K562 (cell line): ENCODE results near the gene TMEM120A. TPM values are rescaled to one million over a fixed set of nuclear protein-coding genes. Genes with fewer than 3 reads are reported as not detected.

Source experiments
- ATAC-seq: fragments of 200-7000 bp; cut with Tn5 transposase; 3 replicates; pipeline ENCODE4 v1.9.1; 2020; ENCODE audit warnings: moderate library complexity
- BruUV-seq: library from RNA; stranded (reverse); fragments of 400-500 nt; replicated peaks from 2 replicates; lab custom pipeline; 2021; lab: Mats Ljungman, UMichigan
- CTCF ChIA-PET: fragments of 300-600 bp; formaldehyde crosslinking; extraction: SDS; loops from one replicate; lab custom pipeline; 2021; ENCODE audit warnings: low intra/inter-chr PET ratio; lab: Yijun Ruan, JAX
- POLR2A ChIA-PET: fragments of 300-600, 350-650 bp; sonication (Branson Sonifier 250); formaldehyde crosslinking; extraction: SDS; loops from one replicate; lab custom pipeline; 2021; ENCODE audit warnings: antibody characterized with exemption, inconsistent platforms; lab: Yijun Ruan, JAX
- DNase-seq, 4 experiments: peaks; one replicate each; pipeline versions ENCODE4 v3.0.0 to v3.0.0-alpha.2; 2011 to 2018; ENCODE audit warnings: low spot score in 3 of 4, mixed read lengths in 3 of 4; ENCODE audit errors: extremely low read depth in 1 of 4
- FAIRE-seq: peaks from 2 replicates; lab custom pipeline; 2011; peaks lifted over from hg19 to GRCh38; lab: Jason Lieb, UNC
- H2AFZ ChIP-seq: 2 replicates; pipeline ENCODE4 v1.6.0; 2011; ENCODE audit warnings: low read depth, low read length, control low read depth, inconsistent platforms
- H3K27ac ChIP-seq: fragments of 200-600 bp; 3 replicates; pipeline ENCODE4 v1.8.0; 2011; ENCODE audit warnings: low read depth, mild to moderate bottlenecking, control low read depth, inconsistent platforms, low read length, moderate library complexity, mixed read lengths; ENCODE audit errors: extremely low read depth
- H3K27me3 ChIP-seq, 2 experiments: fragments of 300-600 bp in 1 of 2; 2 replicates in 1 of 2; 3 replicates in 1 of 2; pipeline versions ENCODE4 v1.6.0 to v1.8.0; 2011; ENCODE audit warnings: inconsistent platforms in 2 of 2, low read length in 2 of 2, mild to moderate bottlenecking in 1 of 2, mixed read lengths in 1 of 2, moderate library complexity in 1 of 2; ENCODE audit not compliant: control insufficient read depth in 2 of 2, insufficient read depth in 2 of 2
- H3K36me3 ChIP-seq: fragments of 300-600 bp; 3 replicates; pipeline ENCODE4 v1.8.0; 2011; ENCODE audit warnings: mild to moderate bottlenecking, low read length, inconsistent platforms; ENCODE audit not compliant: control insufficient read depth, insufficient read depth
- H3K4me1 ChIP-seq, 2 experiments: fragments of 200-600 bp in 1 of 2; replicated peaks in 1 of 2; 2 replicates in 1 of 2; 3 replicates in 1 of 2; pipeline versions ENCODE4 v1.5.1 to v1.8.0; 2011; ENCODE audit warnings: inconsistent platforms in 2 of 2, low read length in 2 of 2, mild to moderate bottlenecking in 1 of 2, mixed read lengths in 1 of 2, moderate library complexity in 1 of 2; ENCODE audit not compliant: control insufficient read depth in 2 of 2, insufficient read depth in 2 of 2
- H3K4me2 ChIP-seq: 2 replicates; pipeline ENCODE4 v1.6.1; 2011; ENCODE audit warnings: low read length, control low read depth, inconsistent platforms, mixed read lengths; ENCODE audit not compliant: insufficient read depth
- H3K4me3 ChIP-seq: fragments of 200-600 bp; sonication (generic), shearing (Covaris generic); 2 replicates; pipeline ENCODE4 v1.5.1; 2016; ENCODE audit warnings: control low read depth, inconsistent platforms
- H3K79me2 ChIP-seq: fragments of 200-600 bp; 3 replicates; pipeline ENCODE4 v1.8.0; 2011; ENCODE audit warnings: low read length, inconsistent platforms; ENCODE audit not compliant: control insufficient read depth, insufficient read depth
- H3K9ac ChIP-seq, 2 experiments: 2 replicates each; pipeline versions ENCODE4 v1.6.0 to v1.6.1; 2011; ENCODE audit warnings: low read depth in 2 of 2, low read length in 2 of 2, control low read depth in 1 of 2, inconsistent platforms in 1 of 2, mild to moderate bottlenecking in 1 of 2, mixed read lengths in 1 of 2; ENCODE audit not compliant: insufficient read depth in 1 of 2
- H3K9me1 ChIP-seq: one replicate; pipeline ENCODE4 v1.6.0; 2011; ENCODE audit warnings: inconsistent platforms, mild to moderate bottlenecking, low read length, moderate library complexity; ENCODE audit not compliant: control insufficient read depth, insufficient read depth
- H3K9me3 ChIP-seq: replicated peaks from 2 replicates; pipeline ENCODE4 v1.5.1; 2011; ENCODE audit warnings: low read depth, low read length, inconsistent platforms; ENCODE audit not compliant: control insufficient read depth, insufficient read depth
- H4K20me1 ChIP-seq: replicated peaks from 2 replicates; pipeline ENCODE4 v1.6.1; 2011; ENCODE audit warnings: low read length, inconsistent platforms, mixed read lengths; ENCODE audit not compliant: control insufficient read depth, insufficient read depth
- FOXJ3 ChIP-seq: sonication (generic); formaldehyde crosslinking; IDR thresholded peaks from 2 replicates; pipeline ENCODE4 v1.4.0; 2020; ENCODE audit warnings: mild to moderate bottlenecking, missing genetic modification reagents
- NFIX ChIP-seq: fragments of 250-450 bp; sonication (Bioruptor Pico); IDR thresholded peaks from 2 replicates; pipeline ENCODE4 v1.4.0; 2020; ENCODE audit warnings: low read depth, mild to moderate bottlenecking, moderate library complexity
- POLR3G ChIP-seq: IDR thresholded peaks from 2 replicates; pipeline ENCODE4 v1.6.1; 2011; ENCODE audit not compliant: insufficient read length, insufficient replicate concordance; ENCODE audit errors: extremely low read depth
- RBBP5 ChIP-seq: fragments of 200-600 bp; sonication (generic); IDR thresholded peaks from 2 replicates; pipeline ENCODE4 v1.6.1; 2012; ENCODE audit warnings: borderline replicate concordance, mild to moderate bottlenecking, low read length, control low read depth, inconsistent platforms; ENCODE audit not compliant: insufficient read depth, poor library complexity, severe bottlenecking
- TAF9B ChIP-seq: fragments of 450-650 bp; IDR thresholded peaks from 2 replicates; pipeline ENCODE4 v1.6.1; 2018; ENCODE audit warnings: mild to moderate bottlenecking; ENCODE audit not compliant: partially characterized antibody
- ZNF41 ChIP-seq: fragments of 250-450 bp; sonication (Bioruptor Pico); conservative IDR thresholded peaks from 2 replicates; pipeline ENCODE4 v1.4.0; 2020; ENCODE audit warnings: mild to moderate bottlenecking
- ZNF551 ChIP-seq: fragments of 250-450 bp; sonication (Bioruptor Pico); IDR thresholded peaks from 2 replicates; pipeline ENCODE4 v1.5.0; 2021; ENCODE audit warnings: mild to moderate bottlenecking, moderate library complexity
- WGBS: fragments of 100-300 bp; shearing (Covaris generic); methylation state at CpG from one replicate; pipeline ENCODE4 v1.1.6; 2016; ENCODE audit warnings: low coverage, mixed read lengths; ENCODE audit not compliant: insufficient coverage; ENCODE audit errors: missing lambda C conversion rate; 5-methylcytosine and 5-hydroxymethylcytosine counted together
- in situ Hi-C: fragments of 300-500 bp; cut with MboI; formaldehyde crosslinking; loops from 4 replicates; pipeline ENCODE4 v1.15.0; 2018; ENCODE audit warnings: inconsistent platforms, mixed read lengths
- intact Hi-C: fragments of 100-400 bp; cut with micrococcal nuclease; formaldehyde crosslinking; loops from 2 replicates; pipeline ENCODE4 v1.14.2; 2022
- polyA plus RNA-seq, 8 experiments: library from polyadenylated mRNA; depleted of rRNA in 4 of 8; stranded (reverse) in 5 of 8; unstranded in 3 of 8; fragments of >200 nt; fragmentation: Nextera tagmentation in 2 of 8; fragmentation: Illumina TruSeq in 1 of 8; extraction: Ambion mirVana in 2 of 8; extraction: Trizol in 1 of 8; gene quantifications; 2 replicates each; pipeline versions ENCODE4 v1.2.1 to v1.2.3, GENCODE V29; 2011 to 2014; ENCODE audit warnings: inconsistent platforms in 1 of 8, missing spikeins in 1 of 8
- total RNA-seq, 7 experiments: library from RNA; depleted of rRNA in 6 of 7; stranded (reverse); fragments of >200 nt in 6 of 7; fragmentation: Illumina TruSeq in 2 of 7; extraction: Trizol in 2 of 7; gene quantifications; 2 replicates each; pipeline versions ENCODE4 v1.2.1 to v1.2.3, GENCODE V29; 2011 to 2021; ENCODE audit warnings: low replicate concordance in 1 of 7

TMEM120A gene
- total and polyA plus RNA-seq, 9 of the 15 experiments (the other 6 are each of a cell fraction or from before 2014, with no cell fraction given) = 2.3 to 90.2 (median 22.9) TPM

GRCh38 chr7:75969182-75969581 lies 25.2 kb downstream of the TMEM120A start:
- Histone ChIP-seq H3K27me3 (no peaks in the 10 kb centered on the region), H3K79me2 (no peaks in the 10 kb centered on the region)
- intact Hi-C loops = no loop called here
- TF ChIP-seq TAF9B = no peak
- no peak for TF ChIP-seq FOXJ3 (CRISPR knock-in tag)
- no peak for TF ChIP-seq POLR3G
- TF ChIP-seq ZNF551 = no peak
- no peak for TF ChIP-seq NFIX (CRISPR knock-in tag)
- TF ChIP-seq RBBP5 = no peak
- TF ChIP-seq ZNF41 (CRISPR knock-in tag) = no peak
- TF ChIP-seq, all 486 proteins: peak for 0
- H3K4me1 ChIP-seq = peaks cover 8 to 36% of the 10 kb centered on the region in 2 experiments; a peak in 3 of 5 replicates
- no TSS peak for BruUV-seq
- H3K4me2 ChIP-seq = no peak overlapping the region
- H3K9me3 ChIP-seq = no peaks in the 10 kb centered on the region
- ChIA-PET POLR2A (interaction anchor here (1.1 kb wide), 1 partner anchor 20 kb away, joined by 3 read pairs; no protein-coding TSS in a partner anchor), CTCF (no interaction called here)
- H3K9ac ChIP-seq = no peak overlapping the region; a peak in 1 of 4 replicates
- H3K36me3 ChIP-seq = peaks cover 45% of the 10 kb centered on the region; the same call in 2 of the 3 replicates
- no peak overlapping the region for H2AFZ ChIP-seq
- no peak overlapping the region for H3K27ac ChIP-seq
- H4K20me1 ChIP-seq = no peaks in the 10 kb centered on the region
- in situ Hi-C loops = no loop called here
- whole genome bisulfite sequencing = 90% methylated on average over 13 of the region's 13 CpGs
- no peak for ATAC-seq
- H3K9me1 ChIP-seq = peaks cover 2% of the 10 kb centered on the region
- no peak for FAIRE-seq
- H3K4me3 ChIP-seq = no peak overlapping the region
- DNase-seq = no peak
